Measurements from ENCODE around the gene TPST2.

DNA sequence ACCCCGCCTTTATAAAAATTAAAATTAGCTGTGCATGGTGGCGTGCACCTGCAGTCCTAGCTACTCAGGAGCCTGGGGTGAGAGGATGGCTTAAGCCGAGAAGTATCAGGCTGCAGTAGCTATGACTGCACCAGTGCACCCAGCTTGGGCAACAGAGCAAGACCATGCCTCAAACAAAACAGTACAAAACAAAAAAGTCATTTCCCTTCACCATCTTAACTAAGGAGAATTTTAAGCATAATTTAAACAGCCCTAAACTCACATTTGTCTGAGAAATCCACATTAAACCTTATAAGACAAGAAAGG is 54.4 kb downstream of the TPST2 start:
- TF ChIP-seq TAF1 (IDR thresholded peaks at IDR 0.05; ENCODE audit: borderline replicate concordance, insufficient read depth, low read length) (no peak), POLR2AphosphoS5 (IDR thresholded peaks at IDR 0.05; ENCODE audit: low read depth, low read length) (no peak)
- TF ChIP-seq, protein P1, sequence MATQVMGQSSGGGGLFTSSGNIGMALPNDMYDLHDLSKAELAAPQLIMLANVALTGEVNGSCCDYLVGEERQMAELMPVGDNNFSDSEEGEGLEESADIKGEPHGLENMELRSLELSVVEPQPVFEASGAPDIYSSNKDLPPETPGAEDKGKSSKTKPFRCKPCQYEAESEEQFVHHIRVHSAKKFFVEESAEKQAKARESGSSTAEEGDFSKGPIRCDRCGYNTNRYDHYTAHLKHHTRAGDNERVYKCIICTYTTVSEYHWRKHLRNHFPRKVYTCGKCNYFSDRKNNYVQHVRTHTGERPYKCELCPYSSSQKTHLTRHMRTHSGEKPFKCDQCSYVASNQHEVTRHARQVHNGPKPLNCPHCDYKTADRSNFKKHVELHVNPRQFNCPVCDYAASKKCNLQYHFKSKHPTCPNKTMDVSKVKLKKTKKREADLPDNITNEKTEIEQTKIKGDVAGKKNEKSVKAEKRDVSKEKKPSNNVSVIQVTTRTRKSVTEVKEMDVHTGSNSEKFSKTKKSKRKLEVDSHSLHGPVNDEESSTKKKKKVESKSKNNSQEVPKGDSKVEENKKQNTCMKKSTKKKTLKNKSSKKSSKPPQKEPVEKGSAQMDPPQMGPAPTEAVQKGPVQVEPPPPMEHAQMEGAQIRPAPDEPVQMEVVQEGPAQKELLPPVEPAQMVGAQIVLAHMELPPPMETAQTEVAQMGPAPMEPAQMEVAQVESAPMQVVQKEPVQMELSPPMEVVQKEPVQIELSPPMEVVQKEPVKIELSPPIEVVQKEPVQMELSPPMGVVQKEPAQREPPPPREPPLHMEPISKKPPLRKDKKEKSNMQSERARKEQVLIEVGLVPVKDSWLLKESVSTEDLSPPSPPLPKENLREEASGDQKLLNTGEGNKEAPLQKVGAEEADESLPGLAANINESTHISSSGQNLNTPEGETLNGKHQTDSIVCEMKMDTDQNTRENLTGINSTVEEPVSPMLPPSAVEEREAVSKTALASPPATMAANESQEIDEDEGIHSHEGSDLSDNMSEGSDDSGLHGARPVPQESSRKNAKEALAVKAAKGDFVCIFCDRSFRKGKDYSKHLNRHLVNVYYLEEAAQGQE (IDR thresholded peaks at IDR 0.05; ENCODE audit: insufficient read depth in 1 of 2, low read depth in 2 of 2, low read length in 2 of 2), result no peak

Data from PFSK-1 (cell line).